Measurements from ENCODE around the gene PAX3. TPM values are rescaled to one million over a fixed set of nuclear protein-coding genes. Genes with fewer than 3 reads are reported as not detected.

Gene PAX3
- total RNA-seq, 1 experiment from 2014 or later = not detected

DNA sequence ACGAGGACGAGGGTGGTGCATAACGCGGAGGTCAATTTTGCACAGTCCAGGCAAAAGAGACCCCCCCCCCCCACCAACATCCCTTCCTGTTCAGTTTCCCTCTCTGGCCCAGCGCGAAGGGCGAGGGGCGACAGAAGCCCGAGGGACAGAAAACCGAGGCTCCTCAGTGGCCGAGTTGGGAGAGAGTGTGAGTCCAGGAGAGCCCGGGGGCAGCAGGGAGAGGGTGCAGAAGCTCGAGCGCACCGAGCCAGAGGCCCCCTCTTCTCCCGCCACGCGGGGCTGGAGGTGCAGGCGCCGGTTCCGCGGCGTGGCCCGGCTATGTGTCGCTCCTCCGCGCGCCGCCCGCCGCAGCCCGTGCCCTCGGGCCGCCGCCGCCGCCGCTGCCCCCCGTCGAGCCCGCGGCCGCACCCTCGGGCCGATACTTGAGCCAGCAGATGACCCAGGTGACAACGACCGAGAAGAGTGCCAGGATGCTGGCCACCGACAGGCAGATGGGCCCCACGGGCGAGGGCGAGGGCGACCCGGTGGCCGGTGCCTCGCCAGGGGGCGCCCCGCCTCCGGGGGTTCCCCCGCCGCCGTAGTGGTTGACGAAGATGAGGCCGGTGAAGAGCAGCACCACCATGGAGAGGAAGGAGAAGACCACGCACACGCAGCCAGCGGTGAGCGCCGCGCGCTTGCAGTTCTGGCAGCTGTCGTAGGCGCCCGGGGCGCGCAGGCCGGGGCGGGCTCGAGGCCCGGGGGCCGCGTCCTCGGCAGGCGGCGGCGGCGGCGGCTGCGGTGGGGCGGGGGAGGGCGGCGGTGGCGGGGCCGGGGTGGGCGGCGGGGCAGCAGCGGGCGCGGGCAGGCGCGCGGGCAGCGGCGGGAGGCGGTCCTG lies 20.2 kb upstream of the PAX3 start:
- peak overlapping the region; percentile 94 for H2AFZ ChIP-seq (ENCODE audit: low read length)
- peak overlapping the region; percentile 98 for H3K4me2 ChIP-seq (ENCODE audit: low read length)
- H4K20me1 ChIP-seq (ENCODE audit: low read length) = no peaks in the 10 kb centered on the region
- no peaks in the 10 kb centered on the region for H3K36me3 ChIP-seq (ENCODE audit: low read depth, low read length)
- no peaks in the 10 kb centered on the region for H3K9me2 ChIP-seq (replicated peaks; ENCODE audit: low read length)
- intact Hi-C loops (cut with micrococcal nuclease) = loop anchor here (1.0 to 10.0 kb wide), 4 partner anchors 26 to 294 kb away; no protein-coding TSS in a partner anchor
- no TSS peak for BruUV-seq (replicated peaks)
- no peaks in the 10 kb centered on the region for H3K79me2 ChIP-seq (ENCODE audit: low read length)
- POLR2A ChIA-PET (ENCODE audit: unreplicated experiment) = no interaction called here
- CTCF ChIA-PET = interaction anchor here (0.6 to 1.1 kb wide), 3 partner anchors 250 to 292 kb away, joined by 3 to 7 read pairs (median 4); no protein-coding TSS in a partner anchor
- no peaks in the 10 kb centered on the region for H3K9me3 ChIP-seq (ENCODE audit: low read length)
- peaks cover 54% of the 10 kb centered on the region for H3K27me3 ChIP-seq (ENCODE audit: low read length)
- TF ChIP-seq, protein P1, sequence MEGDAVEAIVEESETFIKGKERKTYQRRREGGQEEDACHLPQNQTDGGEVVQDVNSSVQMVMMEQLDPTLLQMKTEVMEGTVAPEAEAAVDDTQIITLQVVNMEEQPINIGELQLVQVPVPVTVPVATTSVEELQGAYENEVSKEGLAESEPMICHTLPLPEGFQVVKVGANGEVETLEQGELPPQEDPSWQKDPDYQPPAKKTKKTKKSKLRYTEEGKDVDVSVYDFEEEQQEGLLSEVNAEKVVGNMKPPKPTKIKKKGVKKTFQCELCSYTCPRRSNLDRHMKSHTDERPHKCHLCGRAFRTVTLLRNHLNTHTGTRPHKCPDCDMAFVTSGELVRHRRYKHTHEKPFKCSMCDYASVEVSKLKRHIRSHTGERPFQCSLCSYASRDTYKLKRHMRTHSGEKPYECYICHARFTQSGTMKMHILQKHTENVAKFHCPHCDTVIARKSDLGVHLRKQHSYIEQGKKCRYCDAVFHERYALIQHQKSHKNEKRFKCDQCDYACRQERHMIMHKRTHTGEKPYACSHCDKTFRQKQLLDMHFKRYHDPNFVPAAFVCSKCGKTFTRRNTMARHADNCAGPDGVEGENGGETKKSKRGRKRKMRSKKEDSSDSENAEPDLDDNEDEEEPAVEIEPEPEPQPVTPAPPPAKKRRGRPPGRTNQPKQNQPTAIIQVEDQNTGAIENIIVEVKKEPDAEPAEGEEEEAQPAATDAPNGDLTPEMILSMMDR (conservative IDR thresholded peaks at IDR 0.05; ENCODE audit: low read depth, low read length) = peak; percentile 23; the same call in 1 of the 2 replicates
- no peak for TF ChIP-seq EZH2 (IDR thresholded peaks at IDR 0.05; ENCODE audit: low read length, unreplicated experiment)
- DNase-seq (no peak), ATAC-seq (peak; percentile 29)
- peak overlapping the region; percentile 75 for H3K4me3 ChIP-seq (ENCODE audit: low read length)
- peaks cover 6% of the 10 kb centered on the region for H3K4me1 ChIP-seq (ENCODE audit: insufficient read depth, low read length)
- H3K9ac ChIP-seq (ENCODE audit: low read length) = no peak overlapping the region
- no peak overlapping the region for H3K27ac ChIP-seq (ENCODE audit: low read length)
- no peaks in the 10 kb centered on the region for H3F3A ChIP-seq (ENCODE audit: low read length, unreplicated experiment)

DNA sequence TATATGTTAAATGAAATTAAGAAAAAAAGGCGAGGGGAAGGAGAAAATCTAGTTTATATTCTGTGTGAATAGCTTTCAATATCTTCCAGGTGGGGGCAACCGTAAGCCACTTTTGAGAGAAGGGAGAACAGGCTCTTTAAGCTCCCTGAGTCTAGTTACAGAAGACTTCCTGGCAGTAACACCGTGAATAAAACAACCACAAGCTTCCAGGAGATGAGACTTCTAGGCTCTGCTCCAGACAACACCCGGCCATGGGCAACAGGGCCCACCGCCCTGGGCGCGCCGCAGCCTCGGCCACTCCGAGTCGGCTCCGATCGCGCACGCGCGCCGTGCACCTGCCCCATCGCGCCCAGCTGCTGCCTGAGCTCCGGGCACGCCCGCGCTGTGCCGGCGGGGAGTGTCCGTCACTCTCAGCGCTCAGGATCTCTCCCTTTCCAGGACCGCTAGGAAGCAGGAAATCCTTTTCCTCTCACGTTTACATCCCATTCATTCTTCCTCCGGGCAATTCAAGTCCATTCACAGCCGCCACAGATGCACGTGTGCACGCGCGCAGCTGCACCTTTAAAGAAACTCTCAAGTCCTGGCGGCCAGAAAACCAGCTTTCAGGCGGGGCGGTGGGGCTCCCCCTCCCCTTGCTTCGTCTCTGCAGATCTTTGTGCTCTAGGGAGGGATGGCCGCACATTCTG lies 19.4 kb upstream of the PAX3 start:
- BruUV-seq (replicated peaks) = no TSS peak
- intact Hi-C loops (cut with micrococcal nuclease) = loop anchor here (1.0 to 10.0 kb wide), 4 partner anchors 27 to 295 kb away; no protein-coding TSS in a partner anchor
- POLR2A ChIA-PET (ENCODE audit: unreplicated experiment) = interaction anchor here (0.6 kb wide), 1 partner anchor 8 kb away, joined by 3 read pairs; no protein-coding TSS in a partner anchor
- Histone ChIP-seq H3K27me3 (ENCODE audit: low read length) (peaks cover 57% of the 10 kb centered on the region), H3K79me2 (ENCODE audit: low read length) (no peaks in the 10 kb centered on the region), H3K36me3 (ENCODE audit: low read depth, low read length) (no peaks in the 10 kb centered on the region), H3K9me3 (ENCODE audit: low read length) (no peaks in the 10 kb centered on the region), H3K9ac (ENCODE audit: low read length) (no peak overlapping the region), H3K4me3 (ENCODE audit: low read length) (peak overlapping the region; percentile 75), H3K9me2 (replicated peaks; ENCODE audit: low read length) (no peaks in the 10 kb centered on the region), H3K4me2 (ENCODE audit: low read length) (peak overlapping the region; percentile 98), H4K20me1 (ENCODE audit: low read length) (no peaks in the 10 kb centered on the region), H3K27ac (ENCODE audit: low read length) (no peak overlapping the region), H2AFZ (ENCODE audit: low read length) (peak overlapping the region; percentile 94), H3K4me1 (ENCODE audit: insufficient read depth, low read length) (peaks cover 6% of the 10 kb centered on the region), H3F3A (ENCODE audit: low read length, unreplicated experiment) (no peaks in the 10 kb centered on the region)
- CTCF ChIA-PET = interaction anchor here (0.5 to 1.1 kb wide), 5 partner anchors 244 to 293 kb away, joined by 3 to 7 read pairs (median 4); no protein-coding TSS in a partner anchor
- TF ChIP-seq EZH2 (IDR thresholded peaks at IDR 0.05; ENCODE audit: low read length, unreplicated experiment) (no peak), EZH2phosphoT487 (IDR thresholded peaks at IDR 0.05; ENCODE audit: borderline replicate concordance, low read length) (no peak; the same call in 1 of the 2 replicates)
- TF ChIP-seq, protein P1 (conservative IDR thresholded peaks at IDR 0.05; ENCODE audit: low read depth, low read length) = peak; percentile 64
- ATAC-seq (peak; percentile 93), DNase-seq (peak; percentile 67)
